HL-60 (cell line): Measurements from ENCODE around the gene NDUFS3.

Experiments used
- GABPA ChIP-seq: IDR thresholded peaks from 2 replicates; pipeline ENCODE4 v1.6.1; 2012; ENCODE audit warnings: low read depth
- TF ChIP-seq, protein P1 (sequence below): IDR thresholded peaks from one replicate; pipeline ENCODE4 v1.5.1; 2011; ENCODE audit warnings: low read length, control low read depth, inconsistent platforms; ENCODE audit not compliant: insufficient read depth
- TF ChIP-seq, protein P2 (sequence below): IDR thresholded peaks from 2 replicates; pipeline ENCODE4 v1.6.1; 2012; ENCODE audit warnings: low read depth; ENCODE audit not compliant: insufficient replicate concordance

DNA sequence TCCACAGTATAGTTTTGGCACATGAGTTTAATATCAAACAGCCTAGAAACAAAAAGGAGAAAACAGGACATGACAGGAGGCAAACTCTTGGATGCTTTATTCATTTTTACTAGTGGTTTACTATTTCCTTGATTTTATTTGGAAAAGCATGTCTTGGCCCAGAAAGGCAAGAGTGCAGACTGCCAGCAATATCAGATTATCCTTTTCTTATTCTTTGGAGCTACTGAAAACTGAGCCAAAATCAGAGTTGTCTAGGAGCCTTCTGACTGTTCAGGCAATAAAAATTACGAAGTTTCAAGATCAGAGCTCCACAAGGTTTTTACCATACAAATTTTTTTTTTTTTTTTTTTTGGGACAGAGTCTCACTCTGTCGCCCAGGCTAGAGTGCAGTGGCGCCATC, 42.0 kb upstream of the NDUFS3 start:
- TF ChIP-seq, protein P1, sequence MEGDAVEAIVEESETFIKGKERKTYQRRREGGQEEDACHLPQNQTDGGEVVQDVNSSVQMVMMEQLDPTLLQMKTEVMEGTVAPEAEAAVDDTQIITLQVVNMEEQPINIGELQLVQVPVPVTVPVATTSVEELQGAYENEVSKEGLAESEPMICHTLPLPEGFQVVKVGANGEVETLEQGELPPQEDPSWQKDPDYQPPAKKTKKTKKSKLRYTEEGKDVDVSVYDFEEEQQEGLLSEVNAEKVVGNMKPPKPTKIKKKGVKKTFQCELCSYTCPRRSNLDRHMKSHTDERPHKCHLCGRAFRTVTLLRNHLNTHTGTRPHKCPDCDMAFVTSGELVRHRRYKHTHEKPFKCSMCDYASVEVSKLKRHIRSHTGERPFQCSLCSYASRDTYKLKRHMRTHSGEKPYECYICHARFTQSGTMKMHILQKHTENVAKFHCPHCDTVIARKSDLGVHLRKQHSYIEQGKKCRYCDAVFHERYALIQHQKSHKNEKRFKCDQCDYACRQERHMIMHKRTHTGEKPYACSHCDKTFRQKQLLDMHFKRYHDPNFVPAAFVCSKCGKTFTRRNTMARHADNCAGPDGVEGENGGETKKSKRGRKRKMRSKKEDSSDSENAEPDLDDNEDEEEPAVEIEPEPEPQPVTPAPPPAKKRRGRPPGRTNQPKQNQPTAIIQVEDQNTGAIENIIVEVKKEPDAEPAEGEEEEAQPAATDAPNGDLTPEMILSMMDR: no peak
- TF ChIP-seq GABPA: no peak
- TF ChIP-seq, protein P2, sequence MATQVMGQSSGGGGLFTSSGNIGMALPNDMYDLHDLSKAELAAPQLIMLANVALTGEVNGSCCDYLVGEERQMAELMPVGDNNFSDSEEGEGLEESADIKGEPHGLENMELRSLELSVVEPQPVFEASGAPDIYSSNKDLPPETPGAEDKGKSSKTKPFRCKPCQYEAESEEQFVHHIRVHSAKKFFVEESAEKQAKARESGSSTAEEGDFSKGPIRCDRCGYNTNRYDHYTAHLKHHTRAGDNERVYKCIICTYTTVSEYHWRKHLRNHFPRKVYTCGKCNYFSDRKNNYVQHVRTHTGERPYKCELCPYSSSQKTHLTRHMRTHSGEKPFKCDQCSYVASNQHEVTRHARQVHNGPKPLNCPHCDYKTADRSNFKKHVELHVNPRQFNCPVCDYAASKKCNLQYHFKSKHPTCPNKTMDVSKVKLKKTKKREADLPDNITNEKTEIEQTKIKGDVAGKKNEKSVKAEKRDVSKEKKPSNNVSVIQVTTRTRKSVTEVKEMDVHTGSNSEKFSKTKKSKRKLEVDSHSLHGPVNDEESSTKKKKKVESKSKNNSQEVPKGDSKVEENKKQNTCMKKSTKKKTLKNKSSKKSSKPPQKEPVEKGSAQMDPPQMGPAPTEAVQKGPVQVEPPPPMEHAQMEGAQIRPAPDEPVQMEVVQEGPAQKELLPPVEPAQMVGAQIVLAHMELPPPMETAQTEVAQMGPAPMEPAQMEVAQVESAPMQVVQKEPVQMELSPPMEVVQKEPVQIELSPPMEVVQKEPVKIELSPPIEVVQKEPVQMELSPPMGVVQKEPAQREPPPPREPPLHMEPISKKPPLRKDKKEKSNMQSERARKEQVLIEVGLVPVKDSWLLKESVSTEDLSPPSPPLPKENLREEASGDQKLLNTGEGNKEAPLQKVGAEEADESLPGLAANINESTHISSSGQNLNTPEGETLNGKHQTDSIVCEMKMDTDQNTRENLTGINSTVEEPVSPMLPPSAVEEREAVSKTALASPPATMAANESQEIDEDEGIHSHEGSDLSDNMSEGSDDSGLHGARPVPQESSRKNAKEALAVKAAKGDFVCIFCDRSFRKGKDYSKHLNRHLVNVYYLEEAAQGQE: no peak
